Right ventricle myocardium superior (tissue), 1 donor: ENCODE measurements around the gene ANKFY1. TPM values are rescaled to one million over a fixed set of nuclear protein-coding genes. Genes with fewer than 3 reads are reported as not detected.

ENCODE experiments used
- ATAC-seq: fragments of 200-7000 bp; cut with Tn5 transposase; one replicate; pipeline ENCODE4 v1.9.1; 2020; ENCODE audit warnings: mild to moderate bottlenecking; ENCODE audit not compliant: poor library complexity
- DNase-seq: peaks from one replicate; pipeline ENCODE4 v3.0.0-alpha.2; 2020
- intact Hi-C: fragments of 100-400 bp; cut with DNase I; formaldehyde crosslinking; loops from one replicate; pipeline ENCODE4 v1.11.2; 2022
- total RNA-seq: library from RNA; stranded (reverse); fragmentation: NEBNext Ultra II Directional; extraction: Animal tissue kit (Norgen Biotek cat#: 25700); gene quantifications from one replicate; pipeline ENCODE4 v1.2.1, GENCODE V29; 2021
- donor health status: DM: no; HTN: yes; CAD: no; lungs with severe emphysema.

The ANKFY1 gene
- total RNA-seq, 1 donor from 2014 or later, result 25.7 TPM

- DNase-seq, result peak; percentile 59
- intact Hi-C loops, result no loop called here
- ATAC-seq, result peak; percentile 89
Observed at GRCh38 chr17:4229627-4230541, 33.9 kb downstream of the ANKFY1 start.

- intact Hi-C loops, result no loop called here
- ATAC-seq, result peak; percentile 30
Observed at GRCh38 chr17:4221899-4222659, 41.7 kb downstream of the ANKFY1 start.

GRCh38 chr17:4221163-4221562, 42.6 kb downstream of the ANKFY1 start:
- intact Hi-C loops, result no loop called here
- peak; percentile 20 for ATAC-seq
- no peak for DNase-seq

More at GRCh38 chr17:4221899-4222659, 41.7 kb downstream of the ANKFY1 start:
- DNase-seq, result no peak

GRCh38 chr17:4220655-4221054, 43.1 kb downstream of the ANKFY1 start:
- intact Hi-C loops, result no loop called here
- no peak for DNase-seq
- ATAC-seq, result peak; percentile 66

GRCh38 chr17:4219241-4219640, 44.5 kb downstream of the ANKFY1 start:
- intact Hi-C loops, result loop anchor here (5.0 kb wide), 2 partner anchors 83 to 148 kb away; partner anchors contain the start of gene UBE2G1
- no peak for ATAC-seq

GRCh38 chr17:4215882-4216570, 47.8 kb downstream of the ANKFY1 start:
- intact Hi-C loops, result loop anchor here (2.0 to 5.0 kb wide), 3 partner anchors 86 to 197 kb away; partner anchors contain the start of gene UBE2G1
- DNase-seq, result no peak
- peak; percentile 6 for ATAC-seq

More at GRCh38 chr17:4219241-4219640, 44.5 kb downstream of the ANKFY1 start:
- no peak for DNase-seq

- DNase-seq, result no peak
- intact Hi-C loops, result loop anchor here (2.0 kb wide), 1 partner anchor 199 kb away; no protein-coding TSS in a partner anchor
- ATAC-seq, result peak; percentile 42
Observed at GRCh38 chr17:4214157-4214556, 49.6 kb downstream of the ANKFY1 start.

- DNase-seq, result peak; percentile 59
- intact Hi-C loops, result no loop called here
- peak; percentile 85 for ATAC-seq
Observed at GRCh38 chr17:4209611-4210010, 54.2 kb downstream of the ANKFY1 start.

GRCh38 chr17:4208238-4208637, 55.5 kb downstream of the ANKFY1 start:
- intact Hi-C loops, result no loop called here
- ATAC-seq (no peak), DNase-seq (no peak)

- ATAC-seq, result no peak
- DNase-seq, result no peak
- intact Hi-C loops, result no loop called here
Observed at GRCh38 chr17:4206962-4207361, 56.8 kb downstream of the ANKFY1 start.

GRCh38 chr17:4205917-4206316, 57.9 kb downstream of the ANKFY1 start:
- no peak for DNase-seq
- intact Hi-C loops, result no loop called here
- no peak for ATAC-seq

- ATAC-seq (peak; percentile 35), DNase-seq (no peak)
- intact Hi-C loops, result no loop called here
Observed at GRCh38 chr17:4204710-4205173, 59.0 kb downstream of the ANKFY1 start.

- intact Hi-C loops, result no loop called here
- no peak for ATAC-seq
- DNase-seq, result no peak
Observed at GRCh38 chr17:4204190-4204589, 59.6 kb downstream of the ANKFY1 start.

GRCh38 chr17:4201226-4201625, 62.6 kb downstream of the ANKFY1 start:
- intact Hi-C loops, result no loop called here
- ATAC-seq (no peak), DNase-seq (no peak)

- intact Hi-C loops, result loop anchor here (5.0 kb wide), 1 partner anchor 212 kb away; no protein-coding TSS in a partner anchor
- DNase-seq (no peak), ATAC-seq (peak; percentile 49)
Observed at GRCh38 chr17:4199818-4200402, 63.9 kb downstream of the ANKFY1 start.

- DNase-seq (no peak), ATAC-seq (no peak)
- intact Hi-C loops, result loop anchor here (5.0 kb wide), 1 partner anchor 213 kb away; no protein-coding TSS in a partner anchor
Observed at GRCh38 chr17:4198995-4199394, 64.8 kb downstream of the ANKFY1 start.

- DNase-seq (no peak), ATAC-seq (no peak)
- intact Hi-C loops, result loop anchor here (5.0 kb wide), 1 partner anchor 217 kb away; no protein-coding TSS in a partner anchor
Observed at GRCh38 chr17:4195306-4195705, 68.5 kb downstream of the ANKFY1 start.

GRCh38 chr17:4194796-4195195, 69.0 kb downstream of the ANKFY1 start:
- intact Hi-C loops, result loop anchor here (5.0 kb wide), 1 partner anchor 218 kb away; no protein-coding TSS in a partner anchor
- DNase-seq, result no peak
- no peak for ATAC-seq
